NOMO-1 treated with DMSO at 0.1 percent for 48 hours (cell line): Measurements from ENCODE around the gene TSPAN12.

Source experiments
- DNase-seq: peaks from one replicate; lab custom pipeline; 2025; ENCODE audit not compliant: unreplicated experiment; lab: John Stamatoyannopoulos, UW

The TSPAN12 gene

DNA sequence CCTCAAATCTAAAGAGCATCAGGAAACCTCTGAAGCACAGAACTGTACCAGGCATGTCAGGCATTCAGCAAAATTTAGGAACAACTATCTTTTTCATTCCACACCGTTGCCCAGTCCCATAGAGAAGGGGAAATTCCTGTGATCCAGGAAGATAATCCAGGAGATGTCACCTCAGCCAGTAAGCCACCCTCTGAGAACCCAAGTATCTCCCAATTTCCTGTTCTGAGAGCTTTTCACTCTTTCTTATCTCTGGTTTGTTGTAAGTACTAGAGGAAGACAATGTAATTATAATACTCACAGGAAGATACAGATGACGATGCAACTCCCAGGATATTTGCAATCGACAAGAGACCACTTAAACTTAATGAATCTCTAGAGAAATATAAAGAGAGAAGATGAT is 97.1 kb downstream of the TSPAN12 start:
- DNase-seq: no peak

DNA sequence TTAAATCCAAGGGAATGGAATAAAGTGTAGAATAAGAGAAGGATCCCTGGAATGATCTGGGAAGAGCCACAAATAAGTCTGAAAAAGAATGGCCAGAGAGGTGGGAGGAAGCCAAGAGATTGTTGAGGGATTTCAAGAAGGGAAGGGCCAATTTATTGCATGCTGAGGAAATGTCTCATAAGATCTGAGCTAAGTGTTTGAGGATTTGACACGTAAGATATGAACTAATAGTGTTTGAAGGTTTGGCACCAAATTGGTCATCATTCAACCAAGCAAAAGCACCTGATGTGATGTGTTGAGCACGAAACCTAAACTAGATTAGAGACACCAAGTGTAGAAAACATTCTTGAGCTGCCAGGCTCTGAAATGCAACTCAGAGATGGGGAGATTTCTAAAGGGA is 97.9 kb downstream of the TSPAN12 start:
- DNase-seq: no peak

DNA sequence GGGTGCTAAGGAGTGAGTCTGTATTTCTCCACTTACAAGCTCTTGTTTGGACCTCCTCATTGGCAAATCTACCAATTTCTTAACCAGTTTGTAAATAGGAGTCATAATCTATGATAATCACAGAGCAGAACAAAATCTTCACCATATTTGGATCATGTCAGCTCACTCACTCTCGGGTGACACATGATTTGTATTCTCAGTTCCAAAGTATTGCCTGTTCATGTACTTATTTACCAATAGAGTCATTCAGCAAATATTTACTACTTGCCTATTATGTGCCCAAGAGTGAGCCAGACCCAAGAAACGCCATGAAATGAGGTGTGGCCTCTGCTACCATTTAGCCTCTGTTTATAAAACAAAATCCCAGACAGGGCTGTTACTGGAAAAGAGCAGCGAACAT is 114.8 kb downstream of the TSPAN12 start:
- DNase-seq: no peak

DNA sequence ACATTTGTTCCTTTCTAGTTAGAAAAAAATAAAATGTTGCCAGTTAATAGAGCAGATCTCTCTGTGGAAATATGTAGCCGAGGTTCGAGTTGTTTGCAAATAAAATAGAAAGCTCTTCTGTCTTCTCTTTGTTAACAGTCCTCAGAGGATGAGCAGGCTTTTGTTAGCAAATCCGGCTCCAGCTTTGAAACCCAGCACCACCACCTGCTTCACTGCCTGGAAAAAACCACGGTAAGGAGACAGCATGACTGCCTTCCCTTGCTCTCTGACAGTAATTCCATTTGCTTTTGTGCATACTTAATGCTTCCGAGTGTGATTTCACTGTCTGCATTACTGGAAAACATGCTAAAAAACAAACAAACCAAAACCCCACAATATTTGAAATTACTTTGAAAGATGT is 115.6 kb downstream of the TSPAN12 start:
- DNase-seq: no peak

DNA sequence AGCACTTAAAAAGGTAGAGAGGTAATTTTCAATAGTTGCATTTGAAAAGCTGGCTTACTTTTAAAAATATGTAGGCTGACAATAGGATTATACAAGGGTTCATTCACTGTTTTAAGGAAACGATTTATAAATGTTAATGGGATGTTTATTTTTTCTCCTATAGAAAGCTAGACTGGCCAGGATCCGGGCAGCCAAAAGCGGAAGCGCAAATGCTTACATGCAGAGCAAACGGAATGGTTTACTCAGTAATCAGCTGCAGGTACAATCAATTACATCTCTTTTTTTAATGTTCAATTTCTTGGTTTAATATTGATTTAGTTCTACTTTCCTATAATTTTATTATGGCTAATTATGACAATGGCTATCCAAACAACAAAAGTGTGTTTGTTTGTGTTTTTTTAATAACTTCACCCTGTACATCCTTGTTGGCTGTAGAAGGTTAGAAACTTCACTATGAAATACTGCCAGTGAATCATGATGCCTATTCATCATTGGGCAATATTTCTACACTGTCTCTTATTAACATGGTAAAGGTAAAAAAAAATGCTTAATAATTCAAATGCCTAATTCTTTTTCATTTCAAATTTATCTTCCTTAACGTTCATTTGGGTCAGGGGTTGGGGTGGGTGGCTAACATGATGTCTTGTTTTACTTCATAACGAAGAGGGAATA is 116.4 kb downstream of the TSPAN12 start:
- no peak for DNase-seq

DNA sequence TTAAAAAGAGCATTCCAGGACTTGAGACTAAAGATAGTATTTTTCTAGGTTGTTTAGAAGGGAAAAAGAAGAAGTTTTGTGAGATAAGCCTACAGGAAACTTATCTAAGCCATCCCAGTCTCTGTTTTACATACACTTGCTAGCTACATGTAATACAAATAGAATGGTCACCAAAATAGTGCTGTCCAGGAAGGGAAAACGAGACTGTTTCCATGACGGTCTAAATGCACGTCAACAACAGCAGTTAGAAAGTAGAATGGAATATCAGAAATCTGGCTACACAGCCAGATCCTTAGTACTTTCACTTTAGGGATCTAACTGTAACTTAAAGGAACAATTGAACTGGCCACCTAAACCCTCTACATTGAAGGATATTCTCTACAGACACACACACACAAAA is 117.6 kb downstream of the TSPAN12 start:
- DNase-seq: no peak

DNA sequence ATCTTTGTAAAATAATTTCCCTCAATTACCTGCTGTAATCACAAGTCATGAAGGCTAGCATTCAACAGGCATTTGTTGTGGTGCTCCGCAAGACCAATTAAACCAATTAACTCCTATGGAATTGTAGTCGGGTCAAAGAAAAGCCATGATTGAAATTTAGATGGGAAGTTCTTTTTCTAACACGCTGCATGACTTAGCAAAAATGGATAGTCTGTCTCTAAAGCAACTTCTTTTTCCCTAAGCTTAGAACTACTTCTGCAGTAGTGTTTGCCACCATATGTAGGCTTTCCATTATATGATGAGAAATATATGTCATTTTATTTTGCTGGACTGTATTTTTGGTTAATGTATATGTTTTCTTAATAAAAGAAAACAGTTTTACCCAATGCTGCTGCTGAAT is 119.1 kb downstream of the TSPAN12 start:
- DNase-seq: peak; percentile 1
